Left lung (tissue), 8 donors: ENCODE results near the gene NUTM2G. TPM values are rescaled to one million over a fixed set of nuclear protein-coding genes. Genes with fewer than 3 reads are reported as not detected.

ENCODE experiments used
- polyA plus RNA-seq, 6 donors: library from polyadenylated mRNA; unstranded; fragments of 120-200 nt; gene quantifications; one replicate each; pipeline ENCODE4 v1.2.1, GENCODE V29; 2013; ENCODE audit not compliant: insufficient read length in 6 of 6
- total RNA-seq, 2 donors: library from RNA; stranded (reverse); fragmentation: NEBNext Ultra II Directional; extraction: Animal tissue kit (Norgen Biotek cat#: 25700); gene quantifications; one replicate each; pipeline ENCODE4 v1.2.1, GENCODE V29; 2021
- donor health status: DM: no; HTN: yes; CAD: no.
- donor health status: DM: no; HTN: no; CAD: no.

NUTM2G gene
- total and polyA plus RNA-seq, 8 donors, result 0.82 to 1.7 (median 1.0) TPM; not detected in 2

Other genes starting within 250 kb of the NUTM2G start
- gene ZNF510, start 150.8 kb upstream of the NUTM2G start, total RNA-seq, result 1 to 10 TPM; 7.9 to 9.3 TPM
- 10 to 100 TPM; 15.0 to 19.2 (median 17.5) TPM for gene ZNF510, start 150.8 kb upstream of the NUTM2G start, polyA plus RNA-seq
- gene ZNF782, start 74.3 kb upstream of the NUTM2G start, total RNA-seq, result 1 to 10 TPM; 3.8 to 3.9 TPM
- 1 to 10 TPM; 6.5 to 8.7 (median 7.8) TPM for gene ZNF782, start 74.3 kb upstream of the NUTM2G start, polyA plus RNA-seq
- gene CTSV, start 110.3 kb downstream of the NUTM2G start, total RNA-seq, result 1 to 10 TPM in 1 of 2 donors, under 1 TPM in 1; 0.24 to 1.1 TPM
- gene CTSV, start 110.3 kb downstream of the NUTM2G start, polyA plus RNA-seq, result 1 to 10 TPM; 1.4 to 3.4 (median 2.9) TPM